K562 (cell line): ENCODE results near the gene CIAPIN1. TPM values are rescaled to one million over a fixed set of nuclear protein-coding genes. Genes with fewer than 3 reads are reported as not detected.

Source experiments
- ATAC-seq: fragments of 200-7000 bp; cut with Tn5 transposase; 3 replicates; pipeline ENCODE4 v1.9.1; 2020; ENCODE audit warnings: moderate library complexity
- BruUV-seq: library from RNA; stranded (reverse); fragments of 400-500 nt; replicated peaks from 2 replicates; lab custom pipeline; 2021; lab: Mats Ljungman, UMichigan
- CTCF ChIA-PET: fragments of 300-600 bp; formaldehyde crosslinking; extraction: SDS; loops from one replicate; lab custom pipeline; 2021; ENCODE audit warnings: low intra/inter-chr PET ratio; lab: Yijun Ruan, JAX
- POLR2A ChIA-PET: fragments of 300-600, 350-650 bp; sonication (Branson Sonifier 250); formaldehyde crosslinking; extraction: SDS; loops from one replicate; lab custom pipeline; 2021; ENCODE audit warnings: antibody characterized with exemption, inconsistent platforms; lab: Yijun Ruan, JAX
- DNase-seq, 4 experiments: peaks; one replicate each; pipeline versions ENCODE4 v3.0.0 to v3.0.0-alpha.2; 2011 to 2018; ENCODE audit warnings: low spot score in 3 of 4, mixed read lengths in 3 of 4; ENCODE audit errors: extremely low read depth in 1 of 4
- FAIRE-seq: peaks from 2 replicates; lab custom pipeline; 2011; peaks lifted over from hg19 to GRCh38; lab: Jason Lieb, UNC
- H2AFZ ChIP-seq: 2 replicates; pipeline ENCODE4 v1.6.0; 2011; ENCODE audit warnings: low read depth, low read length, control low read depth, inconsistent platforms
- H3K27ac ChIP-seq: fragments of 200-600 bp; 3 replicates; pipeline ENCODE4 v1.8.0; 2011; ENCODE audit warnings: low read depth, mild to moderate bottlenecking, control low read depth, inconsistent platforms, low read length, moderate library complexity, mixed read lengths; ENCODE audit errors: extremely low read depth
- H3K27me3 ChIP-seq, 2 experiments: fragments of 300-600 bp in 1 of 2; 2 replicates in 1 of 2; 3 replicates in 1 of 2; pipeline versions ENCODE4 v1.6.0 to v1.8.0; 2011; ENCODE audit warnings: inconsistent platforms in 2 of 2, low read length in 2 of 2, mild to moderate bottlenecking in 1 of 2, mixed read lengths in 1 of 2, moderate library complexity in 1 of 2; ENCODE audit not compliant: control insufficient read depth in 2 of 2, insufficient read depth in 2 of 2
- H3K36me3 ChIP-seq: fragments of 300-600 bp; 3 replicates; pipeline ENCODE4 v1.8.0; 2011; ENCODE audit warnings: mild to moderate bottlenecking, low read length, inconsistent platforms; ENCODE audit not compliant: control insufficient read depth, insufficient read depth
- H3K4me1 ChIP-seq, 2 experiments: fragments of 200-600 bp in 1 of 2; replicated peaks in 1 of 2; 2 replicates in 1 of 2; 3 replicates in 1 of 2; pipeline versions ENCODE4 v1.5.1 to v1.8.0; 2011; ENCODE audit warnings: inconsistent platforms in 2 of 2, low read length in 2 of 2, mild to moderate bottlenecking in 1 of 2, mixed read lengths in 1 of 2, moderate library complexity in 1 of 2; ENCODE audit not compliant: control insufficient read depth in 2 of 2, insufficient read depth in 2 of 2
- H3K4me2 ChIP-seq: 2 replicates; pipeline ENCODE4 v1.6.1; 2011; ENCODE audit warnings: low read length, control low read depth, inconsistent platforms, mixed read lengths; ENCODE audit not compliant: insufficient read depth
- H3K4me3 ChIP-seq: fragments of 200-600 bp; sonication (generic), shearing (Covaris generic); 2 replicates; pipeline ENCODE4 v1.5.1; 2016; ENCODE audit warnings: control low read depth, inconsistent platforms
- H3K79me2 ChIP-seq: fragments of 200-600 bp; 3 replicates; pipeline ENCODE4 v1.8.0; 2011; ENCODE audit warnings: low read length, inconsistent platforms; ENCODE audit not compliant: control insufficient read depth, insufficient read depth
- H3K9ac ChIP-seq, 2 experiments: 2 replicates each; pipeline versions ENCODE4 v1.6.0 to v1.6.1; 2011; ENCODE audit warnings: low read depth in 2 of 2, low read length in 2 of 2, control low read depth in 1 of 2, inconsistent platforms in 1 of 2, mild to moderate bottlenecking in 1 of 2, mixed read lengths in 1 of 2; ENCODE audit not compliant: insufficient read depth in 1 of 2
- H3K9me1 ChIP-seq: one replicate; pipeline ENCODE4 v1.6.0; 2011; ENCODE audit warnings: inconsistent platforms, mild to moderate bottlenecking, low read length, moderate library complexity; ENCODE audit not compliant: control insufficient read depth, insufficient read depth
- H3K9me3 ChIP-seq: replicated peaks from 2 replicates; pipeline ENCODE4 v1.5.1; 2011; ENCODE audit warnings: low read depth, low read length, inconsistent platforms; ENCODE audit not compliant: control insufficient read depth, insufficient read depth
- H4K20me1 ChIP-seq: replicated peaks from 2 replicates; pipeline ENCODE4 v1.6.1; 2011; ENCODE audit warnings: low read length, inconsistent platforms, mixed read lengths; ENCODE audit not compliant: control insufficient read depth, insufficient read depth
- BMI1 ChIP-seq: fragments of 150-350 bp; IDR thresholded peaks from 2 replicates; pipeline ENCODE4 v1.6.1; 2014; ENCODE audit warnings: low read length
- CTBP1 ChIP-seq: fragments of 450-650 bp; IDR thresholded peaks from 2 replicates; pipeline ENCODE4 v1.6.1; 2016; ENCODE audit warnings: borderline replicate concordance
- DIDO1 ChIP-seq: fragments of 450-650 bp; IDR thresholded peaks from 2 replicates; pipeline ENCODE4 v1.6.1; 2016; ENCODE audit warnings: low read depth, missing biosample characterization, missing genetic modification characterization
- ELF4 ChIP-seq: fragments of 450-650 bp; formaldehyde crosslinking; IDR thresholded peaks from 2 replicates; pipeline ENCODE4 v1.4.0; 2022; ENCODE audit warnings: missing genetic modification characterization
- HDAC8 ChIP-seq: fragments of 450-650 bp; IDR thresholded peaks from 2 replicates; pipeline ENCODE4 v1.6.1; 2016; ENCODE audit warnings: mild to moderate bottlenecking, missing genetic modification characterization, moderate library complexity, missing compliant biosample characterization
- HNRNPH1 ChIP-seq: fragments of 200-400 bp; formaldehyde crosslinking; optimal IDR thresholded peaks from 2 replicates; pipeline ENCODE3; 2017; ENCODE audit warnings: low read depth, mild to moderate bottlenecking, low read length, moderate library complexity
- HSF4 ChIP-seq: fragments of 250-450 bp; sonication (Bioruptor Pico); IDR thresholded peaks from 2 replicates; pipeline ENCODE4 v2.1.2; 2022; ENCODE audit warnings: mild to moderate bottlenecking, moderate library complexity, borderline replicate concordance
- KAT2B ChIP-seq: IDR thresholded peaks from one replicate; pipeline ENCODE4 v1.6.1; 2012; ENCODE audit warnings: low read depth, mild to moderate bottlenecking, control low read depth, inconsistent platforms, low read length, moderate library complexity
- MAFG ChIP-seq: fragments of 450-650 bp; conservative IDR thresholded peaks from 2 replicates; pipeline ENCODE4 v1.6.1; 2016; ENCODE audit warnings: missing genetic modification characterization, missing compliant biosample characterization
- POU5F1 ChIP-seq: fragments of 150-350 bp; IDR thresholded peaks from 2 replicates; pipeline ENCODE4 v1.6.1; 2014; ENCODE audit warnings: borderline replicate concordance, low read length, low read depth, mild to moderate bottlenecking; ENCODE audit not compliant: partially characterized antibody
- RAD21 ChIP-seq, 2 experiments: fragments of 250-450 bp in 1 of 2; fragments of 450-650 bp in 1 of 2; sonication (Bioruptor Pico) in 1 of 2; formaldehyde crosslinking in 1 of 2; IDR thresholded peaks in 1 of 2; conservative IDR thresholded peaks in 1 of 2; 2 replicates each; pipeline versions ENCODE4 v1.4.0 to v1.8.0; 2020 to 2022; ENCODE audit warnings: mild to moderate bottlenecking in 2 of 2, moderate library complexity in 1 of 2
- SMAD1 ChIP-seq: fragments of 150-350 bp; IDR thresholded peaks from 2 replicates; pipeline ENCODE4 v1.6.1; 2014; ENCODE audit warnings: low read length, low read depth; ENCODE audit not compliant: partially characterized antibody
- ZBTB26 ChIP-seq: fragments of 450-650 bp; formaldehyde crosslinking; IDR thresholded peaks from 2 replicates; pipeline ENCODE4 v1.4.0; 2022; ENCODE audit warnings: missing genetic modification characterization
- ZBTB7A ChIP-seq: IDR thresholded peaks from 2 replicates; pipeline ENCODE4 v1.6.1; 2011; ENCODE audit warnings: low read depth, mild to moderate bottlenecking, low read length, moderate library complexity, borderline replicate concordance; ENCODE audit not compliant: control insufficient read depth
- ZNF124 ChIP-seq: sonication (generic); formaldehyde crosslinking; IDR thresholded peaks from 2 replicates; pipeline ENCODE4 v1.8.1; 2022; ENCODE audit warnings: missing genetic modification reagents
- ZNF77 ChIP-seq: fragments of 250-450 bp; sonication (Bioruptor Pico); IDR thresholded peaks from 2 replicates; pipeline ENCODE4 v1.5.0; 2020
- ZNF79 ChIP-seq: fragments of 250-450 bp; sonication (Bioruptor Pico); IDR thresholded peaks from 2 replicates; pipeline ENCODE4 v1.4.0; 2020; ENCODE audit warnings: low read depth, mild to moderate bottlenecking, moderate library complexity
- WGBS: fragments of 100-300 bp; shearing (Covaris generic); methylation state at CpG from one replicate; pipeline ENCODE4 v1.1.6; 2016; ENCODE audit warnings: low coverage, mixed read lengths; ENCODE audit not compliant: insufficient coverage; ENCODE audit errors: missing lambda C conversion rate; 5-methylcytosine and 5-hydroxymethylcytosine counted together
- in situ Hi-C: fragments of 300-500 bp; cut with MboI; formaldehyde crosslinking; loops from 4 replicates; pipeline ENCODE4 v1.15.0; 2018; ENCODE audit warnings: inconsistent platforms, mixed read lengths
- intact Hi-C: fragments of 100-400 bp; cut with micrococcal nuclease; formaldehyde crosslinking; loops from 2 replicates; pipeline ENCODE4 v1.14.2; 2022
- polyA plus RNA-seq, 8 experiments: library from polyadenylated mRNA; depleted of rRNA in 4 of 8; stranded (reverse) in 5 of 8; unstranded in 3 of 8; fragments of >200 nt; fragmentation: Nextera tagmentation in 2 of 8; fragmentation: Illumina TruSeq in 1 of 8; extraction: Ambion mirVana in 2 of 8; extraction: Trizol in 1 of 8; gene quantifications; 2 replicates each; pipeline versions ENCODE4 v1.2.1 to v1.2.3, GENCODE V29; 2011 to 2014; ENCODE audit warnings: inconsistent platforms in 1 of 8, missing spikeins in 1 of 8
- total RNA-seq, 7 experiments: library from RNA; depleted of rRNA in 6 of 7; stranded (reverse); fragments of >200 nt in 6 of 7; fragmentation: Illumina TruSeq in 2 of 7; extraction: Trizol in 2 of 7; gene quantifications; 2 replicates each; pipeline versions ENCODE4 v1.2.1 to v1.2.3, GENCODE V29; 2011 to 2021; ENCODE audit warnings: low replicate concordance in 1 of 7

CIAPIN1 gene
- total and polyA plus RNA-seq, 9 of the 15 experiments (the other 6 are each of a cell fraction or from before 2014, with no cell fraction given), result 71.8 to 263 (median 95.7) TPM

DNA sequence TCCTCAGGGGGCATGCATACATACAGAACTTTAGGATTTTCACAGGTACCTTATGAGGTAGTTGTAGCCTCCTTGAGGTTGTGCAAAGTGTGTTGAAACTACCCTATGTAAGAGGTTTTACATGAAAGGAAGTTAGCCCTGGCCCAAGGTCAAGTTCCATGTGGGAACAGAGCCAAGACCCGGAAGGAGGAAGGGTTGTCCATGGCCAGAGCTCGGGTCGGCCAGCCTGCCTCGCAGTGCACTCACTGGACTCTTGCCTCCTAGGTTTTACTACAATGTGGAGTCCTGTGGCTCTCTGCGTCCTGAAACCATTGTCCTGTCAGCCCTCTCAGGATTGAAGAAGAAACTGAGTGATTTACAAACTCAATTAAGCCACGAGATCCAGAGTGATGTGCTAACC lies 23.5 kb upstream of the CIAPIN1 start:
- H3K9me3 ChIP-seq, result no peaks in the 10 kb centered on the region
- ATAC-seq (no peak), DNase-seq (no peak), FAIRE-seq (peak; percentile 32)
- H3K9me1 ChIP-seq, result peaks cover 3% of the 10 kb centered on the region
- H3K4me3 ChIP-seq, result no peak overlapping the region
- in situ Hi-C loops (no loop called here), intact Hi-C loops (no loop called here)
- TF ChIP-seq ZNF124 (CRISPR knock-in tag) (no peak), DIDO1 (tag) (no peak), KAT2B (no peak), CTBP1 (no peak), ZBTB7A (no peak), HDAC8 (tag) (no peak), RAD21 (CRISPR knock-in tag; conservative IDR thresholded peaks at IDR 0.05 in 1 of 2, IDR thresholded peaks at IDR 0.05 in 1 of 2) (no peak), HNRNPH1 (no peak), MAFG (tag) (no peak), POU5F1 (no peak), BMI1 (no peak), HSF4 (no peak), ZNF77 (no peak), ELF4 (CRISPR knock-in tag) (no peak), SMAD1 (no peak), ZBTB26 (CRISPR knock-in tag) (no peak), ZNF79 (CRISPR knock-in tag) (no peak)
- no TSS peak for BruUV-seq
- H3K9ac ChIP-seq, result no peak overlapping the region
- WGBS, result 67% methylated on average over 6 of the region's 6 CpGs
- no peak overlapping the region for H2AFZ ChIP-seq
- POLR2A ChIA-PET, result interaction anchor here (1.1 to 1.5 kb wide), 4 partner anchors 9 to 72 kb away, joined by 3 to 7 read pairs (median 4); partner anchors contain the start of genes ADGRG5, CIAPIN1, COQ9 and POLR2C
- H3K27me3 ChIP-seq, result no peaks in the 10 kb centered on the region
- no peaks in the 10 kb centered on the region for H3K79me2 ChIP-seq
- no peak overlapping the region for H3K4me2 ChIP-seq
- peaks cover 0 to 8% of the 10 kb centered on the region in 2 experiments; a peak in 3 of 5 replicates for H3K4me1 ChIP-seq
- H4K20me1 ChIP-seq, result 0 out of 2 replicates have a peak, but pooled peaks cover 4% of the 10 kb centered on the region
- H3K36me3 ChIP-seq, result peaks cover 81% of the 10 kb centered on the region
- H3K27ac ChIP-seq, result no peak overlapping the region; the same call in 2 of the 3 replicates
- CTCF ChIA-PET, result interaction anchor here (0.6 kb wide), 1 partner anchor 893 kb away, joined by 3 read pairs; no protein-coding TSS in a partner anchor
